ENCODE data around the gene MTSS2. TPM values are rescaled to one million over a fixed set of nuclear protein-coding genes. Genes with fewer than 3 reads are reported as not detected.
A peak's percentile ranks its signal among the peaks of the same experiment; 100 is the strongest.

Gene MTSS2
- total and polyA plus RNA-seq, 2 experiments from 2014 or later = 16.5 to 19.6 TPM

- Histone ChIP-seq H3K79me2 (no peaks in the 10 kb centered on the region), H3K9me2 (replicated peaks; ENCODE audit: insufficient read depth) (no peaks in the 10 kb centered on the region), H3K4me1 (ENCODE audit: insufficient read depth) (peaks cover 49% of the 10 kb centered on the region), H3K9me3 (ENCODE audit: low read depth) (no peaks in the 10 kb centered on the region), H3K36me3 (replicated peaks; ENCODE audit: insufficient read depth, low read depth) (no peaks in the 10 kb centered on the region), H3K4me3 (no peak overlapping the region), H2AFZ (no peak overlapping the region), H3K27me3 (no peaks in the 10 kb centered on the region), H4K20me1 (ENCODE audit: insufficient read depth, poor library complexity, severe bottlenecking) (no peaks in the 10 kb centered on the region), H3K4me2 (no peak overlapping the region), H3K27ac (peak overlapping the region; percentile 65)
- TF ChIP-seq CTCF (IDR thresholded peaks at IDR 0.05; ENCODE audit: poor library complexity) = no peak
- DNase-seq (ENCODE audit: low spot score) = no peak
- 97% methylated on average over 7 of the region's 8 CpGs for WGBS (ENCODE audit: low lambda C conversion rate, missing lambda C conversion rate)
Measured at GRCh38 chr16:70696355-70696754, 10.5 kb upstream of the MTSS2 start.

- TF ChIP-seq EZH2 (IDR thresholded peaks at IDR 0.05; ENCODE audit: borderline replicate concordance) (no peak), CTCF (IDR thresholded peaks at IDR 0.05; ENCODE audit: poor library complexity) (no peak), EZH2phosphoT487 (IDR thresholded peaks at IDR 0.05; ENCODE audit: low read depth, severe bottlenecking, unreplicated experiment) (no peak)
- no peak overlapping the region for H3K4me2 ChIP-seq
- H4K20me1 ChIP-seq (ENCODE audit: insufficient read depth, poor library complexity, severe bottlenecking) = no peaks in the 10 kb centered on the region
- WGBS (ENCODE audit: low lambda C conversion rate, missing lambda C conversion rate) = 77% methylated on average over 14 of the region's 14 CpGs
- H3K9me2 ChIP-seq (replicated peaks; ENCODE audit: insufficient read depth) = no peaks in the 10 kb centered on the region
- H3K4me1 ChIP-seq (ENCODE audit: insufficient read depth) = peaks cover 57% of the 10 kb centered on the region
- no peaks in the 10 kb centered on the region for H3K36me3 ChIP-seq (replicated peaks; ENCODE audit: insufficient read depth, low read depth)
- H3K79me2 ChIP-seq = no peaks in the 10 kb centered on the region
- no peak overlapping the region for H3K4me3 ChIP-seq
- no peak for DNase-seq (ENCODE audit: low spot score)
- H3K9me3 ChIP-seq (ENCODE audit: low read depth) = no peaks in the 10 kb centered on the region
- no peak overlapping the region for H3K27ac ChIP-seq
- H3K27me3 ChIP-seq = no peaks in the 10 kb centered on the region
- H2AFZ ChIP-seq = no peak overlapping the region
Measured at GRCh38 chr16:70695331-70696070, 9.6 kb upstream of the MTSS2 start.

GRCh38 chr16:70694868-70695218, 9.0 kb upstream of the MTSS2 start:
- Histone ChIP-seq H3K4me3 (no peak overlapping the region), H3K4me2 (no peak overlapping the region), H3K9me2 (replicated peaks; ENCODE audit: insufficient read depth) (no peaks in the 10 kb centered on the region), H3K9me3 (ENCODE audit: low read depth) (no peaks in the 10 kb centered on the region), H2AFZ (no peak overlapping the region), H3K27ac (peak overlapping the region; percentile 92), H3K27me3 (no peaks in the 10 kb centered on the region), H3K4me1 (ENCODE audit: insufficient read depth) (peaks cover 57% of the 10 kb centered on the region), H3K79me2 (no peaks in the 10 kb centered on the region), H4K20me1 (ENCODE audit: insufficient read depth, poor library complexity, severe bottlenecking) (no peaks in the 10 kb centered on the region), H3K36me3 (replicated peaks; ENCODE audit: insufficient read depth, low read depth) (no peaks in the 10 kb centered on the region)
- no peak for DNase-seq (ENCODE audit: low spot score)
- 89% methylated on average over 4 of the region's 4 CpGs for WGBS (ENCODE audit: low lambda C conversion rate, missing lambda C conversion rate)
- TF ChIP-seq CTCF (IDR thresholded peaks at IDR 0.05; ENCODE audit: poor library complexity) (no peak), EZH2phosphoT487 (IDR thresholded peaks at IDR 0.05; ENCODE audit: low read depth, severe bottlenecking, unreplicated experiment) (no peak), EZH2 (IDR thresholded peaks at IDR 0.05; ENCODE audit: borderline replicate concordance) (no peak)

Data from hepatocyte (in vitro differentiated cells).